Stimulated activated CD4-positive, alpha-beta T cell treated with anti-CD3 and anti-CD28 coated beads, Interleukin-1b, Interleukin-23, amount 100 ng/mL, for 48 hours (primary cell): ENCODE results near the gene SYTL3.

ENCODE experiments used
- DNase-seq: peaks from one replicate; pipeline ENCODE4 v3.0.0-alpha.2; 2020

The SYTL3 gene

GRCh38 chr6:158730541-158730907, 80.7 kb downstream of the SYTL3 start:
- no peak for DNase-seq

GRCh38 chr6:158735009-158735408, 85.2 kb downstream of the SYTL3 start:
- no peak for DNase-seq

- no peak for DNase-seq
Observed at GRCh38 chr6:158737082-158737709, 87.3 kb downstream of the SYTL3 start.

DNA sequence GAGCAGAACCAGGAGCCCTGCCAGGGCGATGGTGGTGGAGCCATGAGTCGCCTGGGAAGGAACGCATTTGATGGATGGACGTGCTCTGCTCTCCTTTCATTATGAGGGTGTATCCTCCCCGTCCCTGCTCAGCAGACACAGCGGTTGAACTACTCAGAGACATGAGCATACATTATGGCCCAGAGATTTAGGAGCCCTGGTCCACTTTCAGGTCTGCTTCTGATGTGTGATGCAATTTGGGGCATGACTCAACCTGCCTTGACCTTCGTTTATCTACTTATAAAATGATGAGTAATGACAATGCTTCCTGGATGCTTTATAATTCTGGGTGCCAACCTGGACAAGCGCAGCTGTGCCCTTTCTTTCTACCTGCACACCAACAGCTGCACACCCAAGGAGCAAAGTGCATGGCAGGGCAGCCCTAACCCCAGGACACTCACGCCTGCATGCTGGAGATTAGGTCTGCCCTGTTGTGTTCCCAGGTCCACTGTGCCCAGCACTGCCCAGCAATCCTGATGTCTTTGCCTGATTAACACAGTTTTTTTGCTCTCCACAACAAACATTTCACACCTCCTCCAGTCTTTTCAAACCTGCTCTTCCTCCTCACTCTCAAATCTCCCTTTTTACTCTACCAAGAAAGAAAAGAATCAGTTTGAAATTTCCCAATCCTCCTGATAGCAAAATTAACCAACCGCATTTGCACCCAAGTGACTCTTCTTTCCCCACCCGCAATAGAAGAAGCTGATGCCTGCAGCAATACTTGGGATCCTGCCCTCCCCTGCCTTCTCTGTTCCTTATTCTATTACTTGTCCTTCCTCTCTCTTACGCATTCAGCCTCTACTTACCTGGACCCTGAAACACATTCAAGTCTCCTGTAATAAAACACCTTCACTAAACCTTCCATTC, 88.1 kb downstream of the SYTL3 start:
- no peak for DNase-seq

GRCh38 chr6:158739673-158740072, 89.8 kb downstream of the SYTL3 start:
- DNase-seq, result no peak

GRCh38 chr6:158743033-158743651, 93.3 kb downstream of the SYTL3 start:
- no peak for DNase-seq

- no peak for DNase-seq
Observed at GRCh38 chr6:158744986-158745430, 95.2 kb downstream of the SYTL3 start.

DNA sequence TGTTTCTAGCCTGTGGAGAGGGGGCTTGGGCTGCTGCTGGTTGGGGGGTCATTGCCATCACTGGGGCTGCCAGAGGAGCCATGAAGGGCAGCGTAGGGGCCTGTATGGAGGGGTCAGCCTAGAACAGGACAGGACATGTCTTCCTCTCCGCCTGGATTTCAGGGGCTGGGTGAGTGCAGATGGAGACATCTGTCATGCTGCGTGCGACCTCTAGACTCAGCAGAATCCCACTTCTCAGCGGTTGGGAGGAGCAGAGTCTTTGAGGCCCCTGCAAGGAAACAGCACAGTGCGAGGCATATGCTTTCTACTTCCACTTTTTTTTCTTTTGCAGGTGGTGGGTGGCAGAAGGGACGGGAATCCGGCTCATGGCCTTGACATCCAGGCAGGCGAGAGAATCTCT, 101.4 kb downstream of the SYTL3 start:
- DNase-seq, result no peak

DNA sequence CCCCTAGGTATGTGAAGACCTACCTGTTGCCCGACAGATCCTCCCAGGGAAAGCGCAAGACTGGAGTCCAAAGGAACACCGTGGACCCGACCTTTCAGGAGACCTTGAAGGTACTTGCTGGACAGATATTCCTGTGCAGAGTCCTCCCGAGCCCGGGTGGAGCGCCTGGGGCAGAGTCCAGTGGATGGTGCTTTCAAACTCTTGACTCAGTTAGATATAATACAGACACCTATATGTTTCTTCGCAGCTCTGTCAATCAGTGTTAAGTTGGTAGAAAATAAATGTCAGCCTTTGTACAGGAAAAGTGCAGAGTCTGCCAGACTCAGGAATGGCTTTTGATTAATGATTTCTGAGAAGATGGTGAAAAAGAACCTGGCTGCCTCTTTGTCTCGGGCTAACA, 102.1 kb downstream of the SYTL3 start:
- DNase-seq, result no peak

DNA sequence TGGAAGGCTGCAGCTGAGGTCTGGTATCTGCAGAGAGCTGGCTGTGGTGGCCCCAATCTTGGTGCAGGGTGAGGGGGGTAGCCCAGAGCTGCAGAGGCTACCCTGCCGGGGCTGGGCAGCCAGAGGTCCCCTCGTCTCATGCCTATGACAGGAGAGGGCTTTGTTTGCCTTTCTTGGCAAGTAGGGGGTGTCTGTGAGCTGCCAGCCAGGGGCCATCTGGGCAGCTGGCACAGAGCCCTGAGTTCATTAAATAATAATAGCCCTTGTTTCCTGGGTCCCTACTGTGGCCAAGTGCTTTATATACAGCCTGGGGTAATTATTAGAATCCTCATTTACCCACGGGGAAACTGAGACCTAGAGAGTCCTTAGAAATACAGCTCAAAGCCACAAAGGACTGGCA, 102.8 kb downstream of the SYTL3 start:
- DNase-seq, result no peak

- no peak for DNase-seq
Observed at GRCh38 chr6:158753811-158754210, 104.0 kb downstream of the SYTL3 start.

DNA sequence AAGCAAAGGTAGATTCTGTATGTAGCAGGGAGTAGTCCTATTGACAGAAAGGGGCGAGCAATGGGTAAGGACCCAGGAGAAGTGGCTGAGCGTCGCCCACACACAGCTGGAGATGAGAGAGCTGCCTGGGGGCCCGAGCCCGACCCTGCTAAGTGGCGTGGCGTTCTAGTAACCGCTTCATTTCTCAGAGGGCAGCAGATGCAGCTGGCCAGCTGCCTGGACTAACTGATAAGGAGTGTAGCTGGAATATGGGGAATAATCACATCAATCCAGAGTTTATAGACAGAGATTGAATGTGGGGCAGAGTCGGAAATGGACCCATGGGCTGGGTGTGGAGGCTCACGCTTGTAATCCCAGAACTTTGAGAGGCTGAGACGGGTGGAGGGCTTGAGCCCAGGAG, 104.9 kb downstream of the SYTL3 start:
- no peak for DNase-seq

DNA sequence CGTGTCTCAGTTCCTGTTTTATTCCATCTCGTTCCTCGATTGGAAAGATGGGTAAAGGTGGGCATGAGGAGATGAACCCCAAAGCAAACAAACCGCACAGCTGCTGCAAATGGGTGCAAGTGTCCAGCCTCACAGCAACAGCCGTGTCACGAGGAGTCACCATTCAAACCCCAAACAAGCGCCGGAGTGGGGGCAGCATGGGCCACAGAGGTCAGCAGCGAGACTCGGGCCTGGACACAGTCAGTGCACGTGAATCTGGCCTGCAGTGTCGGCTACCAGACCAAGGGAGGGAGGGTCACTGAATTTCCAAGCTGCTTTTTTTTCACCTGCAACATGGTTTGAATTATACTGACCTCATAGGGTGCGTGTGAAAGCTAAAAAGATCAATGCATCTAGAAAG, 105.8 kb downstream of the SYTL3 start:
- DNase-seq, result no peak

DNA sequence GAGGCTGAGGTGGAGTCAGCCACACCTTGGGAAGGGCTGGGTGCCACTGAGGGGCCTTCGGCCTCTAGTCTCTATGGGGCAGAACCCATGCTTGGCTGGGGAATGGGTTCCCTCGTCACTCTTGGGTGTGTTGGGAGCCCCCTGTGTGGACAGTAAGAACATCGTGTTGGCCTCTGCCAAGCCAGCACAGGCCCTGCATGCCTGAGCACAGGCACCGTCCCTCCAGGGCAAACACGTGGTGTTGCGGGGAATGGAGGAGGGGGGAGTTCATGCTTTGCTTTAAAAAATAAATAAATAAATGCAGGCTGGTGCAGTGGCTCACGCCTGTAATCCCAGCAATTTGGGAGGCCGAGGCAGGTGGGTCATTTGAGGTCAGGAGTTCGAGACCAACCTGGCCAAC, 106.3 kb downstream of the SYTL3 start:
- DNase-seq, result no peak

DNA sequence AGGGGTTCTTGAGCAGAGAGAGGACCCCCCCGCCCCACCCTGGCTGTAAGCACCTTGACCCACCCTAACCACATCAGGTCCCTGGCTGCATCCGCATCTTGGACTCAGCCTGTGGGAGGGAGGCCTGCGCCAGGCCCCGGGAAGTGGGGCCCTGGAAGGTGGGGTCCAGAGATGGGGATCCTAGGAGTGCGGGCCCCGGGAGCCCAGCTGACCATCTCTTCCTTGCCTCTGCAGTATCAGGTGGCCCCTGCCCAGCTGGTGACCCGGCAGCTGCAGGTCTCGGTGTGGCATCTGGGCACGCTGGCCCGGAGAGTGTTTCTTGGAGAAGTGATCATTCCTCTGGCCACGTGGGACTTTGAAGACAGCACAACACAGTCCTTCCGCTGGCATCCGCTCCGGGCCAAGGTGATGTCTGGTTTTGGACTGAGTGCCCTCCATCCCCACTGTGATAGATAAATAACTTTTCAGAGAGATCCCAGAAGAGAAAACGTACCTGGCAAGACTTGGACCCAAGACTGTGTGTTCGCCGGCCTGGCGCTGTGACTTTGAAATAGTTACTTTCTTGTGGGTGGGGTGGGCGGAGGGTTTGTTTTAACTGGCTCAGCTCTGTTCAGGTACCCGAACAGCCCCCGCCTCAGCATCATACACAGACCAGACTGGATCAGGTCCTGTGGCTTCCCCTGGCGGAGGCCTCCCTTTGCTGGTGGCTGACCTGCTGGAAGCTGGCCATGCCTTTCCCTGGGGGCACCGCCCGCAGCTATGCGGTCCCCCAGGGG, 107.3 kb downstream of the SYTL3 start:
- no peak for DNase-seq

DNA sequence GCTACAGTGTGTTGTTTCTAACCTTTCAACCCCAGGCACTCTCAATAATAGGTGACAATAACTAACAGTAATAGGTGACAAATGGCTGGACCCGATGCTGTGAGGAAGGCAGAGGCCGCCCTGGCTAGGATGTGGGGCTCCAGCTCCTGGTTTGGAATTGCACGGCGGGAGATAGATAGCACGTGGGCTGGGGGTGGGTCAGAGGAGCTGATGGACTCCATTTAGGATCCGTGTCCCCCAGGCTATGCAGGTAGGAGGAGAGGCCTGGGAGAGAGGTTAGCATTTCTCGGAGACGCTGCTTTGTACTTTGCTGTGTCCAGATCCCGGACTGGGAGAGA, 107.9 kb downstream of the SYTL3 start:
- DNase-seq, result no peak

DNA sequence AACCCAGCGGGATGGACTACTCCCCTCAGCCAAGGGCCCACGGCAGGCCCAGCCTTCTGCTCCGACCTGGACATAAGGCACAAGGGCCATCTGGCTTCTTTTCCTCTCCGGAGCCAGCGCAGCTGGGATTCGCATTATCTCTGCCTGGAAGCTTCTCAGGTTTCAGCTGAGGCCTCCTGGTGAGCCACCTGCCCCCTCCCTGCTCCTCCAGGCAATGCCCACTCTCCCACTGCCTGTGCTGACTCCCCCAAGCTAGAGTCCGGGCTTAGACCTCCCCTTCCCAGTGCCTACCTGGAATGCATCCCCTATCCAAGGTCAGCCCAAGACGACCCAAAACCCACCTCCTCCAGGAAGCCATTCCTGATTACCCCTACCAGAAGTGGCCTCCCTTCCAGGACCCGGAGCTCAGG, 108.6 kb downstream of the SYTL3 start:
- DNase-seq, result no peak

- DNase-seq, result no peak
Observed at GRCh38 chr6:158758941-158759479, 109.2 kb downstream of the SYTL3 start.

GRCh38 chr6:158759966-158760617, 110.2 kb downstream of the SYTL3 start:
- DNase-seq, result no peak

DNA sequence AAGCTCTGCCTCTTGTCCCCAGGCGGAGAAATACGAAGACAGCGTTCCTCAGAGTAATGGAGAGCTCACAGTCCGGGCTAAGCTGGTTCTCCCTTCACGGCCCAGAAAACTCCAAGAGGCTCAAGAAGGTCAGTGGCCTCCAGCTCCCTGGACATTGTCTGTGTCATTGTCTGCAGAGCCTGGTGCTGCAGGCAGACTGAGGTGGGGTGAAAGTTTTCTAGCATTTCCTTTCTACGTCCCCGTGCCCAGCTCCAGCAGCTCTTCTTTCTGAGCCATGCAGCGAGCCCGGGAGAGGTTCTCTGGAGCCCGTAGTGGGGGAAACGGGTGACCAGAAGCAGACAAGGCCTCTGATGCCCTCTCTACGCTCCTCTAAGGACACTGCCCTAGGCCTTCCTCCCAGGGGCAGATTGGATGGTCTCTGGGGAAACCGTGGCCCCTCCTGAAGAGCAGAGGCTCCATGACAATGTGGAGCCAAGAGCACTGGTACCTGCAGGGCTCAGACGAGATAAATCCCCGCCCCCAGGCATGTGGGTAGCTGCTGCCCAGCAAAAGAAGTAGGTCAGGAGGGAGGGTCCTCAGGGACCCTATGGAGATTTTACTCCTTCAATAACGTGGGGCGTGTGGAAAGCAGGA, 110.9 kb downstream of the SYTL3 start:
- no peak for DNase-seq

GRCh38 chr6:158761746-158762145, 111.9 kb downstream of the SYTL3 start:
- DNase-seq, result no peak
